ENCODE data around the gene TIPIN. TPM values are rescaled to one million over a fixed set of nuclear protein-coding genes. Genes with fewer than 3 reads are reported as not detected.
"Not testable (repeated sequence)": the region's sequence is repeated elsewhere in the genome, so short reads cannot be mapped to it uniquely, and the experiment has no call there.

TIPIN gene
- total RNA-seq, 1 donor from 2014 or later, result 14.3 TPM

GRCh38 chr15:66306381-66306780 is 50.1 kb downstream of the TIPIN start:
- no peaks in the 10 kb centered on the region for H3K9me3 Mint-ChIP-seq
- peaks cover 22% of the 10 kb centered on the region for H3K36me3 Mint-ChIP-seq
- no peak for DNase-seq (ENCODE audit: extremely low spot score, unreplicated experiment)
- H3K4me3 Mint-ChIP-seq, result no peak overlapping the region
- H3K4me1 Mint-ChIP-seq (ENCODE audit: unreplicated experiment), result no peaks in the 10 kb centered on the region
- TF ChIP-seq, protein P1, sequence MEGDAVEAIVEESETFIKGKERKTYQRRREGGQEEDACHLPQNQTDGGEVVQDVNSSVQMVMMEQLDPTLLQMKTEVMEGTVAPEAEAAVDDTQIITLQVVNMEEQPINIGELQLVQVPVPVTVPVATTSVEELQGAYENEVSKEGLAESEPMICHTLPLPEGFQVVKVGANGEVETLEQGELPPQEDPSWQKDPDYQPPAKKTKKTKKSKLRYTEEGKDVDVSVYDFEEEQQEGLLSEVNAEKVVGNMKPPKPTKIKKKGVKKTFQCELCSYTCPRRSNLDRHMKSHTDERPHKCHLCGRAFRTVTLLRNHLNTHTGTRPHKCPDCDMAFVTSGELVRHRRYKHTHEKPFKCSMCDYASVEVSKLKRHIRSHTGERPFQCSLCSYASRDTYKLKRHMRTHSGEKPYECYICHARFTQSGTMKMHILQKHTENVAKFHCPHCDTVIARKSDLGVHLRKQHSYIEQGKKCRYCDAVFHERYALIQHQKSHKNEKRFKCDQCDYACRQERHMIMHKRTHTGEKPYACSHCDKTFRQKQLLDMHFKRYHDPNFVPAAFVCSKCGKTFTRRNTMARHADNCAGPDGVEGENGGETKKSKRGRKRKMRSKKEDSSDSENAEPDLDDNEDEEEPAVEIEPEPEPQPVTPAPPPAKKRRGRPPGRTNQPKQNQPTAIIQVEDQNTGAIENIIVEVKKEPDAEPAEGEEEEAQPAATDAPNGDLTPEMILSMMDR (conservative IDR thresholded peaks at IDR 0.05), result no peak
- H3K27ac Mint-ChIP-seq, result no peak overlapping the region
- no peaks in the 10 kb centered on the region for H3K27me3 Mint-ChIP-seq

DNA sequence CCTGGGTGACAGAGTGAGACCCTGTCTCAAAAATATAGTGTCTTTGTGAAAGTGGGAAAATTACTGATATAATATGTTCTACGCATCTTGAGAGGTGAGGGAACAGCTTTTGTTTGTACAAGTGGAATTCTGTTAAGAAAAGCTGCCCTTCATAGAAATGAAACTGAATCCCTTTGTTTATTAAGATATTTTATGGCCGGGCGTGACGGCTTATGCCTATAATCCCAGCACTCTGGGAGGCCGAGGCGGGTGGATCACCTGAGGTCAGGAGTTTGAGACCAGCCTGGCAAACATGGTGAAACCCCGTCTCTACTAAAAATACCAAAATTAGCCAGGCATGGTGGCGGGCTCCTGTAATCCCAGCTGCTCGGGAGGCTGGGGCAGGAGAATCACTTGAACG is 52.1 kb downstream of the TIPIN start:
- not testable (repeated sequence) for H3K27ac Mint-ChIP-seq; H3K27me3 Mint-ChIP-seq; H3K4me1 Mint-ChIP-seq (ENCODE audit: unreplicated experiment); H3K4me3 Mint-ChIP-seq; DNase-seq (ENCODE audit: extremely low spot score, unreplicated experiment); H3K9me3 Mint-ChIP-seq
- peaks cover 21% of the 10 kb centered on the region for H3K36me3 Mint-ChIP-seq

GRCh38 chr15:66302489-66303278 is 53.8 kb downstream of the TIPIN start:
- peaks cover 7% of the 10 kb centered on the region for H3K4me1 Mint-ChIP-seq (ENCODE audit: unreplicated experiment)
- no peak for DNase-seq (ENCODE audit: extremely low spot score, unreplicated experiment)
- H3K27me3 Mint-ChIP-seq, result no peaks in the 10 kb centered on the region
- H3K9me3 Mint-ChIP-seq, result no peaks in the 10 kb centered on the region
- no peak overlapping the region for H3K4me3 Mint-ChIP-seq
- no peak overlapping the region for H3K27ac Mint-ChIP-seq
- peaks cover 16% of the 10 kb centered on the region for H3K36me3 Mint-ChIP-seq
- TF ChIP-seq, protein P1 (conservative IDR thresholded peaks at IDR 0.05), result no peak

DNA sequence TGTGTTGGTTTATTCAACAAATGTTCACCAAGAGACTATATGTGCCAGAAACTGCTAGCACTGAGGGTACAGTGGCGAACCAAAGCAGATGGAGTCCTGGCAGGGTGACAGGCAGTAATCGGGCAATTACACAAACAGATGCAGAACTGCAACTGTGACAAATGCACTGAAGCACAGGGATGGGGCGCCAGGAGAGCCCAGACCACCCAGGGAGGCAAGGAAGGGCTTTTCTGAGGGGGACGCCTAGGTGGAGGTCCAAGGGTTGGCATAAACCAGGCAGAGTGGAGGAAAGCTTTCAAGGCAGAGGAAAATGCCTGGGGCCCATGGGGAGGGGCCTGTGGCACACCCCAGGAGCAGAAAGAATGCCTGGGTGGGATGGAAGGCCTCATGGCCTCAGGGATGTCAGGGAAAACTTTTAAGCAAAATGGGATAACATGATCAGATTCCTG is 57.7 kb downstream of the TIPIN start:
- Mint-ChIP-seq H3K4me3 (no peak overlapping the region), H3K4me1 (ENCODE audit: unreplicated experiment) (peaks cover 29% of the 10 kb centered on the region), H3K9me3 (no peaks in the 10 kb centered on the region), H3K36me3 (peaks cover 20% of the 10 kb centered on the region), H3K27ac (no peak overlapping the region), H3K27me3 (no peaks in the 10 kb centered on the region)
- TF ChIP-seq, protein P1 (conservative IDR thresholded peaks at IDR 0.05), result no peak
- DNase-seq (ENCODE audit: extremely low spot score, unreplicated experiment), result no peak

- Mint-ChIP-seq H3K4me1 (ENCODE audit: unreplicated experiment) (peaks cover 40% of the 10 kb centered on the region), H3K27me3 (no peaks in the 10 kb centered on the region), H3K36me3 (peaks cover 16% of the 10 kb centered on the region), H3K27ac (no peak overlapping the region), H3K4me3 (no peak overlapping the region), H3K9me3 (no peaks in the 10 kb centered on the region)
- no peak for DNase-seq (ENCODE audit: extremely low spot score, unreplicated experiment)
- TF ChIP-seq, protein P1 (conservative IDR thresholded peaks at IDR 0.05), result no peak
These were observed 60.3 kb downstream of the TIPIN start for GRCh38 chr15:66296186-66296585.

DNA sequence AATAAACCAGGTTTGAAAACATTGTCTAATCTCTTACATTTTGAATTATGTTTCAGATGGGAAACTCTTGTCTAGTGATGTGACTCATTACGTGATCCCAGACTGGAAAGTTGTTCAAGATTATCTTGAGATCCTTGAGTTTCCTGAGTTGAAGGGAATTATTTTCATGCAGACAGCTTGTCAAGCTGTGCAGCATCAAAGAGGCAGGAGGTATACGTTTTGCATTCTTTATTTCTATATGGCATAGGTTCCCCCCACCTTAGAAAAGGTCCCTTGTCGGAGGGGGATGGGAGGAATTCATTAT is 61.6 kb downstream of the TIPIN start:
- Mint-ChIP-seq H3K36me3 (peaks cover 9% of the 10 kb centered on the region), H3K9me3 (no peaks in the 10 kb centered on the region), H3K4me1 (ENCODE audit: unreplicated experiment) (peaks cover 40% of the 10 kb centered on the region), H3K27ac (peak overlapping the region; percentile 87), H3K27me3 (no peaks in the 10 kb centered on the region), H3K4me3 (peak overlapping the region; percentile 90)
- no peak for DNase-seq (ENCODE audit: extremely low spot score, unreplicated experiment)
- TF ChIP-seq, protein P1 (conservative IDR thresholded peaks at IDR 0.05), result no peak

All from type B pancreatic cell (in vitro differentiated cells).